GM19193 (cell line): ENCODE results near the gene AMBRA1.

Experiments
- POLR2A ChIP-seq: IDR thresholded peaks from 4 replicates; pipeline ENCODE4 v1.6.1; 2011; ENCODE audit not compliant: insufficient read depth, insufficient read length; ENCODE audit errors: extremely low read depth

Gene AMBRA1

GRCh38 chr11:46367916-46368267 lies 225.9 kb downstream of the AMBRA1 start:
- TF ChIP-seq POLR2A: no peak

GRCh38 chr11:46367244-46367915 lies 226.4 kb downstream of the AMBRA1 start:
- no peak for TF ChIP-seq POLR2A

- TF ChIP-seq POLR2A: no peak
Observed at GRCh38 chr11:46366661-46367161, 227.1 kb downstream of the AMBRA1 start.

- TF ChIP-seq POLR2A: no peak
Observed at GRCh38 chr11:46366260-46366659, 227.6 kb downstream of the AMBRA1 start.

GRCh38 chr11:46364791-46365190 lies 229.0 kb downstream of the AMBRA1 start:
- TF ChIP-seq POLR2A: no peak

GRCh38 chr11:46364056-46364455 lies 229.8 kb downstream of the AMBRA1 start:
- no peak for TF ChIP-seq POLR2A

- no peak for TF ChIP-seq POLR2A
Observed at GRCh38 chr11:46363455-46364005, 230.3 kb downstream of the AMBRA1 start.

- TF ChIP-seq POLR2A: no peak
Observed at GRCh38 chr11:46363031-46363407, 230.8 kb downstream of the AMBRA1 start.

GRCh38 chr11:46362156-46363030 lies 231.4 kb downstream of the AMBRA1 start:
- no peak for TF ChIP-seq POLR2A

- TF ChIP-seq POLR2A: peak; percentile 67
Observed at GRCh38 chr11:46361283-46362155, 232.3 kb downstream of the AMBRA1 start.

- TF ChIP-seq POLR2A: no peak
Observed at GRCh38 chr11:46360878-46361277, 232.9 kb downstream of the AMBRA1 start.

GRCh38 chr11:46359953-46360352 lies 233.9 kb downstream of the AMBRA1 start:
- no peak for TF ChIP-seq POLR2A

- TF ChIP-seq POLR2A: no peak
Observed at GRCh38 chr11:46357483-46357936, 236.3 kb downstream of the AMBRA1 start.

GRCh38 chr11:46356924-46357482 lies 236.8 kb downstream of the AMBRA1 start:
- no peak for TF ChIP-seq POLR2A
